A673 (cell line): Measurements from ENCODE around the gene PGGT1B.

ENCODE experiments used
- CTCF ChIP-seq: fragments of 300-800, 200-600 bp; sonication (generic); conservative IDR thresholded peaks from 2 replicates; pipeline ENCODE4 v1.5.1; 2017; ENCODE audit warnings: low read depth, mild to moderate bottlenecking, antibody characterized with exemption, low read length, moderate library complexity, mixed read lengths
- EZH2 ChIP-seq: fragments of 200-600 bp; sonication (generic); IDR thresholded peaks from 2 replicates; pipeline ENCODE4 v1.6.1; 2017; ENCODE audit warnings: borderline replicate concordance, low read depth, mild to moderate bottlenecking, mixed read lengths, antibody characterized with exemption, low read length; ENCODE audit not compliant: poor library complexity, severe bottlenecking

GRCh38 chr5:115170929-115171510, 91.7 kb downstream of the PGGT1B start:
- TF ChIP-seq CTCF: no peak
- TF ChIP-seq EZH2: no peak
